Colonic mucosa (tissue), 4 donors: ENCODE data around the gene NTRK2. TPM values are rescaled to one million over a fixed set of nuclear protein-coding genes. Genes with fewer than 3 reads are reported as not detected.

Source experiments
- DNase-seq: peaks from one replicate; pipeline ENCODE4 v3.0.0-alpha.2; 2020
- H3K27ac ChIP-seq: fragments of 200-600 bp; one replicate; pipeline ENCODE4 v1.8.0; 2021
- H3K27me3 ChIP-seq: fragments of 200-600 bp; one replicate; pipeline ENCODE4 v1.8.0; 2021
- H3K36me3 ChIP-seq: fragments of 200-600 bp; one replicate; pipeline ENCODE4 v1.8.0; 2021
- H3K4me1 ChIP-seq: fragments of 200-600 bp; one replicate; pipeline ENCODE4 v1.8.0; 2021; ENCODE audit warnings: mild to moderate bottlenecking
- H3K4me3 ChIP-seq: fragments of 200-600 bp; one replicate; pipeline ENCODE4 v1.8.0; 2021
- H3K9ac ChIP-seq, 2 donors: one replicate each; pipeline ENCODE4 v1.7.0; 2013; ENCODE audit warnings: control low read depth in 2 of 2, low read depth in 2 of 2, low read length in 2 of 2
- H3K9me3 ChIP-seq: fragments of 200-600 bp; one replicate; pipeline ENCODE4 v1.8.0; 2021
- intact Hi-C: fragments of 100-400 bp; cut with DNase I; formaldehyde crosslinking; loops from one replicate; pipeline ENCODE4 v1.14.1; 2022
- total RNA-seq, 2 donors: library from RNA; stranded (reverse); fragmentation: NEBNext Ultra II Directional in 1 of 2; extraction: Animal tissue kit (Norgen Biotek cat#: 25700) in 1 of 2; gene quantifications; one replicate each; pipeline ENCODE4 v1.2.1, GENCODE V29; 2021
- TF ChIP-seq, protein P1 (sequence below): fragments of 200-600 bp; IDR thresholded peaks from one replicate; pipeline ENCODE4 v1.8.0; 2022; ENCODE audit warnings: antibody characterized with exemption, mild to moderate bottlenecking
- donor health status: healthy.
- donor health status: DM: no; HTN: no; CAD: no.
- donor health status: DM: no; HTN: no; CAD: no.

NTRK2 gene
- total RNA-seq, 2 donors from 2014 or later, result 0.52 to 2.3 TPM

DNA sequence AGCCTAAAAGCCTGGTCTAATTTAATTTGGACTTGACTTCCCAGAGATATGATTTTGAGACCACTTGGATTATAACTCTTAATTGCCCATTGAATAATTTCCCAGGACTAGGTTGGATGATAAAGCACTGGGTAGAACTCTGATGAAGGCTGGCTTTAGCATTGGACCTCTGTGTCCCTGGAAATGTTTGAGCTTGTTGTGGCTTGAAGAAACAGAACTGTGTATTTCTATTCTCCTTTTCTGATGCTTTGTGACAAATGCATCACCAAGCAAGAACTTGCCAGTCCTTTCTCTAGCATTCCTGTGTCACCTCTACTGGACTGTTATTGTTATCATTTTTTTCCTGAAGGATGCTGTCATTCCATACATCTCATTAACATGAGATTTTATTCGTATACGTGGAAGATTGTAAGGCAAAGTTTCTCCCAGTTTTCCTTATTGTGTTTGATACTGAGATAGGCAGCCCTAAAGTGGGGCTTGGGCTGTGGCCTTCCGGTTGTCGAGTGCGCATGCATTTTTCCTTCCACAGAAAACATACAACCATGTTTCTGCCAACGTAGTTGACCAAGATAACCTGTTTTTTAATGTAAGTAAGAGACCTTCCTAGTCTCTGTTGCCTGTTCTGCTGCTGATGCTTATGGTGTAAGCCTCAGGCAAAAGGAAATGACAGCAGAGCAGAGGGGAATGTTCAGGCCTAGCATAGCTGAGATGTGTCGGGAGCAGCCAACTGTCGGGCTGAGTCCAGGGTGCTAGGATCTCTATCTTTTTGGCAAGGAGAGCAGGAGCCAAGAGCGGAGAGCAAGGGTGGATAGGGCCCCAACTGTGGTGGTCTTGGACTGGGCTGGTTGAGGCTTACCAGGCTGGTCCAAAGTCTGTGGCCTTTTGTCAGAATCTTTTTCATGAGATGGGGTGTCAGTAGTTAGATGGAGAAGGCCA, 2.3 kb downstream of the NTRK2 start:
- H3K4me3 ChIP-seq, result no peak overlapping the region
- H3K4me1 ChIP-seq, result no peaks in the 10 kb centered on the region
- no peak overlapping the region for H3K9ac ChIP-seq
- TF ChIP-seq, protein P1, sequence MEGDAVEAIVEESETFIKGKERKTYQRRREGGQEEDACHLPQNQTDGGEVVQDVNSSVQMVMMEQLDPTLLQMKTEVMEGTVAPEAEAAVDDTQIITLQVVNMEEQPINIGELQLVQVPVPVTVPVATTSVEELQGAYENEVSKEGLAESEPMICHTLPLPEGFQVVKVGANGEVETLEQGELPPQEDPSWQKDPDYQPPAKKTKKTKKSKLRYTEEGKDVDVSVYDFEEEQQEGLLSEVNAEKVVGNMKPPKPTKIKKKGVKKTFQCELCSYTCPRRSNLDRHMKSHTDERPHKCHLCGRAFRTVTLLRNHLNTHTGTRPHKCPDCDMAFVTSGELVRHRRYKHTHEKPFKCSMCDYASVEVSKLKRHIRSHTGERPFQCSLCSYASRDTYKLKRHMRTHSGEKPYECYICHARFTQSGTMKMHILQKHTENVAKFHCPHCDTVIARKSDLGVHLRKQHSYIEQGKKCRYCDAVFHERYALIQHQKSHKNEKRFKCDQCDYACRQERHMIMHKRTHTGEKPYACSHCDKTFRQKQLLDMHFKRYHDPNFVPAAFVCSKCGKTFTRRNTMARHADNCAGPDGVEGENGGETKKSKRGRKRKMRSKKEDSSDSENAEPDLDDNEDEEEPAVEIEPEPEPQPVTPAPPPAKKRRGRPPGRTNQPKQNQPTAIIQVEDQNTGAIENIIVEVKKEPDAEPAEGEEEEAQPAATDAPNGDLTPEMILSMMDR, result no peak
- no peaks in the 10 kb centered on the region for H3K9me3 ChIP-seq
- intact Hi-C loops, result no loop called here
- no peaks in the 10 kb centered on the region for H3K36me3 ChIP-seq
- H3K27ac ChIP-seq, result no peak overlapping the region
- DNase-seq, result no peak
- H3K27me3 ChIP-seq, result peaks cover 19% of the 10 kb centered on the region

DNA sequence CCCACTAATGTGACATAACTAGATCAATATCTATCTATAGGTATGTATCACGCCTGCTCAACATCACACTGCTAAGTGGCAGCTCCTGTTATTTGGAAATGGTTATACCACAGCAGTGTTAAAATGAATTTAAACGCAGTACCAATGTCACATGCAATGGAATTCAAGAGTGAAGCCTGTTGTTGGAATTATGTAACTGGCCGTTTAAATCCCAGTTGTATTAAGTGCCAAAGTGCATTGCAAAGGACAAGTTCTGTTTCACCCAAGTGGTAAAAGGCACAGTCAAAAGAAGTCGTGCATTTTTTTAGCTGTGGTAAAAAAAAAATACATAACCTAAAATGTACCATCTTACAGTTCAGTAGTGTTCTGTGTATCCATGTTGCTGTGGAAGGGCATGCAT, 4.3 kb downstream of the NTRK2 start:
- no peak overlapping the region for H3K4me3 ChIP-seq
- no peak overlapping the region for H3K27ac ChIP-seq
- no peaks in the 10 kb centered on the region for H3K9me3 ChIP-seq
- TF ChIP-seq, protein P1, result no peak
- DNase-seq, result no peak
- H3K27me3 ChIP-seq, result peaks cover 19% of the 10 kb centered on the region
- no peaks in the 10 kb centered on the region for H3K4me1 ChIP-seq
- no peaks in the 10 kb centered on the region for H3K36me3 ChIP-seq
- no peak overlapping the region for H3K9ac ChIP-seq
- intact Hi-C loops, result no loop called here

DNA sequence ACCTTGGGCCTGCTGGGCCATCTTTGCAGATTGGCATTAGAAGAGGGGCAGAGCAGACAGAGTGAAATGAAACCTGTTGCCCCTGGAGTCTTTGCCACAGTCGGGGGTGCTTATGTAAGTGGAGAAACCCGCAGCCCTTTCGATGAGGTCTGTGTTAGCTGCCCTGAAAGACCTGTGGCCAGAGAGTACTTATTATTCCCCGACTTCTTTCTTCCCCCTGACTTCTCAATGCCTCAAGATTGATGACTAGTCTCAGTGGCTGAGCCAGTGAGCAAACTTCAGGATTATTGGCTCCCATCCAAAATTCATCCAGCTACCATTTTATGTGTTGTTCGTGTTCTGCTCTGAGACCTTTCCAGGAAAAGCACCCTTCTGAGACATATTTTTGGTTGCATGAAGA, 7.6 kb downstream of the NTRK2 start:
- H3K9ac ChIP-seq, result no peak overlapping the region
- TF ChIP-seq, protein P1, result no peak
- H3K4me1 ChIP-seq, result no peaks in the 10 kb centered on the region
- intact Hi-C loops, result no loop called here
- no peaks in the 10 kb centered on the region for H3K9me3 ChIP-seq
- H3K36me3 ChIP-seq, result no peaks in the 10 kb centered on the region
- H3K27ac ChIP-seq, result no peak overlapping the region
- H3K4me3 ChIP-seq, result no peak overlapping the region
- no peak for DNase-seq
- H3K27me3 ChIP-seq, result no peaks in the 10 kb centered on the region

DNA sequence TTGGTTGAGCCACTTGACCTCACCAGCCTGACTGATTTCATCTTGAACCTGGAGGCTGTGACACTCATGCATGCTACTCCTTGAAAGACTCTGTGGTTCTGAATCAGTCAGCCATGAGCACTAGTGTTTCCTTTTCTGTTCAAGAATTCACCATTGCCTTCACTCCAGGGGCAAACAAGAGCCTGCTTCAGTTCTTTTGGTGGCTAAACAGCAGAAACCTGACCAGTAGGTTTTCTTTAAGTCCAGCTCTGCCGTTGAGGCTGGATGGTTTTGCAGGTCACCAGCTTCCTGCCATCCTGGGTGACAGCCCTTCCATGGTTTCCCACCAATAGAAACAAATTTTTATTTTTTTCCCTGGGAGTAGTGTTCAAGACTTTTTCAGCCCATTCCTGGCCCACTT, 10.0 kb downstream of the NTRK2 start:
- TF ChIP-seq, protein P1, result no peak
- no peaks in the 10 kb centered on the region for H3K36me3 ChIP-seq
- intact Hi-C loops, result no loop called here
- no peak overlapping the region for H3K27ac ChIP-seq
- H3K27me3 ChIP-seq, result no peaks in the 10 kb centered on the region
- no peaks in the 10 kb centered on the region for H3K4me1 ChIP-seq
- no peaks in the 10 kb centered on the region for H3K9me3 ChIP-seq
- no peak for DNase-seq
- no peak overlapping the region for H3K4me3 ChIP-seq
- no peak overlapping the region for H3K9ac ChIP-seq

DNA sequence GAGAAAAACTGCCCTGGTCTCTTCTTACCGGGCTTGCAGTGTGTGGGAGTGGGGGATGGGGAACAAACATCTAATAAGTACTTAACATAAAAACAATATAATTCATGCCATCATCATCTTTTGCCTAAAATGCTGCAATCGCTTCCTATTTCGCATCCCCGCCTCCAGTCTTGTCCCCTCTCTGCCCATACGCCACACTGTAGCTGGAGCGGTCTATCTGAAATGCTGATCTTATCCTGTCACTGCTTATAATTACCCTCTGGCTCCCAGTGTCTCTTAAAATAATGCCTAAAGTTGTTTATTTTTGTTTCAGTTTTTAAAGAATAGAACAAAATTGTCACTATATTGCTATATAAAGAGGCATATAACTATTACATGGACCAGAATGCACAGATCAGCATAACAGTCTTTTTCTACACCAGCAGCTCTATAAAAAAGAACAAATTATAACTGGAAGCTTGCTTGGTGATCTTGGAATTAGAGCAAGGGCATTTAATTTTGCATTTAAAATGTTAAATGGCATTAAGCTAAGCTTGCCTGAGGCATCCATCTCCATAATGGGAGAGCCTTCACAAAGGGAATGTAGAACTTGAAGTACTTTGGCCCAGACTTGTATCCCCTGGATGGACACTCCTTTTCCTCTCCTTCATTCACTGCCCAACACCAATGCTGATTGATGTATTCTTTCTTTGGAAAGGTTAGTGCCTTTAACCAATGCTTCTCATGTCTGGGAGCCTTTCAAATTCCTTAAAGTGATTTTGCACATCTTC, 12.2 kb downstream of the NTRK2 start:
- Histone ChIP-seq H3K27ac (no peak overlapping the region), H3K4me1 (no peaks in the 10 kb centered on the region), H3K36me3 (no peaks in the 10 kb centered on the region), H3K27me3 (no peaks in the 10 kb centered on the region), H3K9me3 (no peaks in the 10 kb centered on the region), H3K9ac (no peak overlapping the region), H3K4me3 (no peak overlapping the region)
- TF ChIP-seq, protein P1, result no peak
- no peak for DNase-seq
- intact Hi-C loops, result no loop called here
